CD14-positive monocyte (primary cell): ENCODE measurements around the gene TUSC2. TPM values are rescaled to one million over a fixed set of nuclear protein-coding genes. Genes with fewer than 3 reads are reported as not detected.
A peak's percentile ranks its signal among the peaks of the same experiment; 100 is the strongest.

ENCODE experiments used
- DNase-seq, 3 donors: peaks; one replicate each; pipeline ENCODE4 v3.0.0-alpha.2; 2011 to 2022
- H2AFZ ChIP-seq: 2 replicates; pipeline ENCODE4 v1.6.0; 2012; ENCODE audit warnings: mild to moderate bottlenecking, low read depth, low read length, inconsistent platforms; ENCODE audit not compliant: insufficient read depth, poor library complexity, severe bottlenecking
- H3K27ac ChIP-seq, 2 donors: 1 replicate in 1 of 2; 2 replicates in 1 of 2; pipeline ENCODE4 v1.5.1; 2012 to 2013; ENCODE audit warnings: low read length in 2 of 2, control low read depth in 1 of 2, inconsistent platforms in 1 of 2, low read depth in 1 of 2, mild to moderate bottlenecking in 1 of 2
- H3K27me3 ChIP-seq, 2 donors: one replicate each; pipeline versions ENCODE4 v1.6.0 to v1.6.1; 2011 to 2013; ENCODE audit warnings: low read length in 2 of 2; ENCODE audit not compliant: control insufficient read depth in 2 of 2, insufficient read depth in 2 of 2
- H3K36me3 ChIP-seq, 2 donors: replicated peaks in 1 of 2; 1 replicate in 1 of 2; 2 replicates in 1 of 2; pipeline versions ENCODE4 v1.5.1 to v1.6.1; 2012 to 2013; ENCODE audit warnings: low read length in 2 of 2, control low read depth in 1 of 2, inconsistent platforms in 1 of 2, mild to moderate bottlenecking in 1 of 2; ENCODE audit not compliant: insufficient read depth in 2 of 2, control insufficient read depth in 1 of 2
- H3K4me1 ChIP-seq, 2 donors: 1 replicate in 1 of 2; 2 replicates in 1 of 2; pipeline versions ENCODE4 v1.5.1 to v1.6.1; 2012 to 2013; ENCODE audit warnings: low read length in 2 of 2, control low read depth in 1 of 2, inconsistent platforms in 1 of 2, mild to moderate bottlenecking in 1 of 2, moderate library complexity in 1 of 2; ENCODE audit not compliant: insufficient read depth in 2 of 2, control insufficient read depth in 1 of 2
- H3K4me2 ChIP-seq: replicated peaks from 2 replicates; pipeline ENCODE3; 2012; ENCODE audit warnings: low read length, moderate library complexity, mild to moderate bottlenecking; ENCODE audit not compliant: poor library complexity, severe bottlenecking; ENCODE audit errors: extremely low read depth
- H3K4me3 ChIP-seq, 3 experiments: fragments of 200-600 bp in 1 of 3; sonication (generic) in 1 of 3; replicated peaks in 1 of 3; 1 replicate in 2 of 3; 2 replicates in 1 of 3; pipeline ENCODE4 v1.5.1; 2011 to 2013; ENCODE audit warnings: low read length in 3 of 3, mild to moderate bottlenecking in 3 of 3, control low read depth in 2 of 3, low read depth in 2 of 3, inconsistent platforms in 1 of 3, moderate library complexity in 1 of 3
- H3K79me2 ChIP-seq: 2 replicates; pipeline ENCODE4 v1.6.0; 2012; ENCODE audit warnings: mild to moderate bottlenecking, control low read depth, inconsistent platforms, low read length, moderate library complexity; ENCODE audit not compliant: insufficient read depth
- H3K9ac ChIP-seq: 2 replicates; pipeline ENCODE4 v1.6.0; 2017; ENCODE audit warnings: low read length, mild to moderate bottlenecking; ENCODE audit not compliant: insufficient read depth, poor library complexity, severe bottlenecking
- H3K9me3 ChIP-seq, 2 donors: replicated peaks in 1 of 2; 1 replicate in 1 of 2; 2 replicates in 1 of 2; pipeline versions ENCODE4 v1.5.1 to v1.6.1; 2012 to 2013; ENCODE audit warnings: low read length in 2 of 2, control low read depth in 1 of 2; ENCODE audit not compliant: control insufficient read depth in 1 of 2, insufficient read depth in 1 of 2
- H4K20me1 ChIP-seq: 2 replicates; pipeline ENCODE4 v1.6.0; 2012; ENCODE audit warnings: mild to moderate bottlenecking, low read length, control low read depth, moderate library complexity; ENCODE audit not compliant: insufficient read depth
- H3K27ac Mint-ChIP-seq, 7 donors: one replicate each; pipeline ENCODE4 v1.8.0; 2020; ENCODE audit warnings: mild to moderate bottlenecking in 7 of 7, mixed read lengths in 7 of 7, moderate library complexity in 6 of 7, inconsistent platforms in 2 of 7
- H3K27me3 Mint-ChIP-seq, 3 donors: one replicate each; pipeline ENCODE4 v1.8.0; 2021 to 2022; ENCODE audit warnings: low read depth in 3 of 3, mild to moderate bottlenecking in 3 of 3, mixed read lengths in 3 of 3, moderate library complexity in 3 of 3, inconsistent platforms in 1 of 3
- H3K36me3 Mint-ChIP-seq, 2 donors: one replicate each; pipeline ENCODE4 v1.8.0; 2020; ENCODE audit warnings: mixed read lengths in 2 of 2, inconsistent platforms in 1 of 2, mild to moderate bottlenecking in 1 of 2
- H3K4me1 Mint-ChIP-seq: one replicate; pipeline ENCODE4 v1.8.0; 2020; ENCODE audit warnings: mild to moderate bottlenecking, mixed read lengths
- H3K4me3 Mint-ChIP-seq, 2 donors: one replicate each; pipeline ENCODE4 v1.8.0; 2020; ENCODE audit warnings: mild to moderate bottlenecking in 2 of 2, mixed read lengths in 2 of 2, moderate library complexity in 1 of 2
- H3K9me3 Mint-ChIP-seq, 7 donors: one replicate each; pipeline ENCODE4 v1.8.0; 2020 to 2022; ENCODE audit warnings: mixed read lengths in 7 of 7, mild to moderate bottlenecking in 6 of 7, moderate library complexity in 6 of 7, inconsistent platforms in 2 of 7
- CTCF ChIP-seq: fragments of 200-600 bp; IDR thresholded peaks from one replicate; pipeline ENCODE4 v1.8.0; 2022; ENCODE audit warnings: antibody characterized with exemption, mild to moderate bottlenecking
- WGBS: methylation state at CpG from one replicate; pipeline ENCODE4 v1.1.5; 2013; ENCODE audit warnings: missing lambda C conversion rate; ENCODE audit not compliant: insufficient coverage; 5-methylcytosine and 5-hydroxymethylcytosine counted together
- intact Hi-C, 2 donors: fragments of 100-400 bp; cut with micrococcal nuclease; formaldehyde crosslinking; loops; one replicate each; pipeline versions ENCODE4 v1.15.0 to v1.15.1; 2023
- polyA plus RNA-seq, 3 donors: library from polyadenylated mRNA; depleted of rRNA in 1 of 3; unstranded in 2 of 3; stranded (reverse) in 1 of 3; fragments of 300-500 nt in 2 of 3; fragments of >200 nt in 1 of 3; fragmentation: Illumina TruSeq in 2 of 3; gene quantifications; 1 replicate in 2 of 3; 2 replicates in 1 of 3; pipeline ENCODE4 v1.2.3, GENCODE V29; 2012 to 2021

The TUSC2 gene
- polyA plus RNA-seq, 3 donors: 22.6 to 55.7 (median 47.0) TPM

- H3K27ac Mint-ChIP-seq: peak overlapping the region; percentile 92 to 99 (median 96)
- Histone ChIP-seq H3K27me3 (no peaks in the 10 kb centered on the region), H2AFZ (peak overlapping the region; percentile 77), H3K9ac (peak overlapping the region; percentile 94), H3K4me2 (peak overlapping the region; percentile 95), H3K4me3 (peak overlapping the region; percentile 50 to 94 (median 83)), H3K79me2 (peaks cover 75% of the 10 kb centered on the region), H3K27ac (peak overlapping the region; percentile 91 to 98), H3K4me1 (peaks cover 59 to 84% of the 10 kb centered on the region in 2 donors), H3K9me3 (no peaks in the 10 kb centered on the region), H3K36me3 (peaks cover 9 to 17% of the 10 kb centered on the region in 2 donors), H4K20me1 (peaks cover 26% of the 10 kb centered on the region)
- peaks cover 15 to 26% of the 10 kb centered on the region in 2 donors for H3K36me3 Mint-ChIP-seq
- DNase-seq: no peak
- H3K4me3 Mint-ChIP-seq: peak overlapping the region; percentile 79 to 96
- intact Hi-C loops: loop anchor here (5.0 kb wide), 1 partner anchor 42 kb away; the partner anchor contains the start of genes HYAL3 (in 2 of the 2) and NAA80 (in 2 of the 2)
- H3K9me3 Mint-ChIP-seq: no peaks in the 10 kb centered on the region
- peaks cover 66% of the 10 kb centered on the region for H3K4me1 Mint-ChIP-seq
- TF ChIP-seq CTCF: no peak
- 33% methylated on average over 9 of the region's 14 CpGs for WGBS
- no peaks in the 10 kb centered on the region for H3K27me3 Mint-ChIP-seq
Measured at GRCh38 chr3:50339485-50340146, 11.6 kb upstream of the TUSC2 start.

GRCh38 chr3:50338965-50339364 lies 10.9 kb upstream of the TUSC2 start:
- Histone ChIP-seq H3K4me3 (peak overlapping the region; percentile 50 to 94 (median 83)), H4K20me1 (peaks cover 33% of the 10 kb centered on the region), H3K27me3 (no peaks in the 10 kb centered on the region), H2AFZ (peak overlapping the region; percentile 75), H3K4me2 (peak overlapping the region; percentile 95), H3K9ac (peak overlapping the region; percentile 94), H3K36me3 (peaks cover 15 to 23% of the 10 kb centered on the region in 2 donors), H3K27ac (peak overlapping the region; percentile 91 to 98), H3K4me1 (peaks cover 66 to 88% of the 10 kb centered on the region in 2 donors), H3K79me2 (peaks cover 82% of the 10 kb centered on the region), H3K9me3 (no peaks in the 10 kb centered on the region)
- peaks cover 17 to 31% of the 10 kb centered on the region in 2 donors for H3K36me3 Mint-ChIP-seq
- H3K4me3 Mint-ChIP-seq: peak overlapping the region; percentile 79 to 96
- intact Hi-C loops: loop anchor here (5.0 kb wide), 1 partner anchor 42 kb away; the partner anchor contains the start of genes HYAL3 (in 2 of the 2) and NAA80 (in 2 of the 2)
- peak overlapping the region; percentile 92 to 99 (median 96) for H3K27ac Mint-ChIP-seq
- WGBS: 0% methylated on average over 5 of the region's 5 CpGs
- H3K27me3 Mint-ChIP-seq: no peaks in the 10 kb centered on the region
- H3K9me3 Mint-ChIP-seq: no peaks in the 10 kb centered on the region
- DNase-seq: peak; percentile 46 to 66 (median 58)
- H3K4me1 Mint-ChIP-seq: peaks cover 70% of the 10 kb centered on the region
- TF ChIP-seq CTCF: no peak
